Left lung (tissue), 10 donors: Measurements from ENCODE around the gene CMTM2. TPM values are rescaled to one million over a fixed set of nuclear protein-coding genes. Genes with fewer than 3 reads are reported as not detected.
A peak's percentile ranks its signal among the peaks of the same experiment; 100 is the strongest.
"Not testable (repeated sequence)": the region's sequence is repeated elsewhere in the genome, so short reads cannot be mapped to it uniquely, and the experiment has no call there.

Experiments used
- ATAC-seq: fragments of 200-7000 bp; cut with Tn5 transposase; one replicate; pipeline ENCODE4 v1.9.1; 2020; ENCODE audit warnings: moderate library complexity
- DNase-seq, 4 donors: peaks; one replicate each; pipeline ENCODE4 v3.0.0-alpha.2; 2013 to 2020
- H3K27ac ChIP-seq, 2 donors: fragments of 200-600 bp; sonication (generic) in 1 of 2; one replicate each; pipeline versions ENCODE4 v1.5.0 to v1.8.0; 2020 to 2021
- H3K27me3 ChIP-seq, 2 donors: fragments of 200-600 bp; sonication (generic) in 1 of 2; one replicate each; pipeline versions ENCODE4 v1.5.0 to v1.8.0; 2020 to 2021
- H3K36me3 ChIP-seq, 2 donors: fragments of 200-600 bp; sonication (generic) in 1 of 2; one replicate each; pipeline versions ENCODE4 v1.5.0 to v1.8.0; 2020 to 2021
- H3K4me1 ChIP-seq, 2 donors: fragments of 200-600 bp; one replicate each; pipeline ENCODE4 v1.8.0; 2021
- H3K4me3 ChIP-seq, 2 donors: fragments of 200-600 bp; sonication (generic) in 1 of 2; one replicate each; pipeline versions ENCODE4 v1.5.0 to v1.8.0; 2020 to 2021; ENCODE audit warnings: mild to moderate bottlenecking in 1 of 2
- H3K9me3 ChIP-seq, 2 donors: fragments of 200-600 bp; sonication (generic) in 1 of 2; one replicate each; pipeline versions ENCODE4 v1.5.0 to v1.8.0; 2020 to 2021
- intact Hi-C, 2 donors: fragments of 100-400 bp; cut with DNase I; formaldehyde crosslinking; loops; one replicate each; pipeline versions ENCODE4 v1.11.2 to v1.14.2; 2022
- polyA plus RNA-seq, 6 donors: library from polyadenylated mRNA; unstranded; fragments of 120-200 nt; gene quantifications; one replicate each; pipeline ENCODE4 v1.2.1, GENCODE V29; 2013; ENCODE audit not compliant: insufficient read length in 6 of 6
- total RNA-seq, 2 donors: library from RNA; stranded (reverse); fragmentation: NEBNext Ultra II Directional; extraction: Animal tissue kit (Norgen Biotek cat#: 25700); gene quantifications; one replicate each; pipeline ENCODE4 v1.2.1, GENCODE V29; 2021
- TF ChIP-seq, protein P1 (sequence below), 2 donors: fragments of 200-600 bp; sonication (generic) in 1 of 2; IDR thresholded peaks; one replicate each; pipeline versions ENCODE4 v1.5.0 to v1.8.0; 2021; ENCODE audit warnings: antibody characterized with exemption in 2 of 2
- donor health status: DM: no; HTN: yes; CAD: no.
- donor health status: DM: no; HTN: no; CAD: no.

CMTM2 gene
- total and polyA plus RNA-seq, 8 donors: 0.52 to 5.4 (median 0.96) TPM

DNA sequence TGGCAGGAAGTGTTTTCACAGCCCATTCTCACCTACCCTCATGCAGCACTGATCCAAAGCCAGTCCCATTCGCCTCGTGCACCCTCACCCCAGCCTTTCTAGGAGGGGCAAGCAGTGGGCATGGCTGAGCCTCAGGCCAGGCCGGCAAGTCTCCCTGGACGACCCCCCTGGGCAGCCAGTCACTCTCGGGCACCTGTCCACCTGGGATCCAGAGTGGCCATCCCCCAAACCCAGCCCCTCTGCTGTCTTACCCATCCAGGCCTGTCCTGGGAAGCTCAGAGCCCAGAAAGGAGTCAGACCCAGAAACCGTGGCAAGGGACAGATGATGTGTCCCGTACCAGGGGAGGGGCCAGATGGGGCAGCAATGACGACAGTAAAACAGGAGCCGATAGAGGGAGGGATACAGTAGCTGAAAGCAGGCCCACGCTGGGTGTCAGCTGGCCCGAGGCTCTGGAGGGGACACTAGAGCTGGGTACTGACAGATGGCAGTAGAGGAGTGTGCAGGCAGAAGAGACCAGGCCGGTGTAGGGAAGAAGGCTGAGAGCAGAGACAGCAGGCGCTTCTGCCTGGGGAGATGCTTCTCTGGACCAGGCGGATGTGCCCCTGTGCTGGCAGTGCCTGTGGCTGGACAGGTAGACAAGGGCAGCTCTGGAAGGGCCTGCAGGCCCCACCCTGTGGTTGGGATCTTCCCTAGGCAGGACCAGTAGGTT lies 31.0 kb downstream of the CMTM2 start:
- intact Hi-C loops: no loop called here
- Histone ChIP-seq H3K9me3 (no peaks in the 10 kb centered on the region), H3K36me3 (peaks cover 0 to 69% of the 10 kb centered on the region in 2 donors), H3K27ac (no peak overlapping the region), H3K4me3 (no peak overlapping the region), H3K4me1 (peaks cover 9 to 35% of the 10 kb centered on the region in 2 donors), H3K27me3 (peaks cover 0 to 1% of the 10 kb centered on the region in 2 donors)
- TF ChIP-seq, protein P1, sequence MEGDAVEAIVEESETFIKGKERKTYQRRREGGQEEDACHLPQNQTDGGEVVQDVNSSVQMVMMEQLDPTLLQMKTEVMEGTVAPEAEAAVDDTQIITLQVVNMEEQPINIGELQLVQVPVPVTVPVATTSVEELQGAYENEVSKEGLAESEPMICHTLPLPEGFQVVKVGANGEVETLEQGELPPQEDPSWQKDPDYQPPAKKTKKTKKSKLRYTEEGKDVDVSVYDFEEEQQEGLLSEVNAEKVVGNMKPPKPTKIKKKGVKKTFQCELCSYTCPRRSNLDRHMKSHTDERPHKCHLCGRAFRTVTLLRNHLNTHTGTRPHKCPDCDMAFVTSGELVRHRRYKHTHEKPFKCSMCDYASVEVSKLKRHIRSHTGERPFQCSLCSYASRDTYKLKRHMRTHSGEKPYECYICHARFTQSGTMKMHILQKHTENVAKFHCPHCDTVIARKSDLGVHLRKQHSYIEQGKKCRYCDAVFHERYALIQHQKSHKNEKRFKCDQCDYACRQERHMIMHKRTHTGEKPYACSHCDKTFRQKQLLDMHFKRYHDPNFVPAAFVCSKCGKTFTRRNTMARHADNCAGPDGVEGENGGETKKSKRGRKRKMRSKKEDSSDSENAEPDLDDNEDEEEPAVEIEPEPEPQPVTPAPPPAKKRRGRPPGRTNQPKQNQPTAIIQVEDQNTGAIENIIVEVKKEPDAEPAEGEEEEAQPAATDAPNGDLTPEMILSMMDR (IDR thresholded peaks at IDR 0.05): no peak
- ATAC-seq: no peak
- no peak for DNase-seq

DNA sequence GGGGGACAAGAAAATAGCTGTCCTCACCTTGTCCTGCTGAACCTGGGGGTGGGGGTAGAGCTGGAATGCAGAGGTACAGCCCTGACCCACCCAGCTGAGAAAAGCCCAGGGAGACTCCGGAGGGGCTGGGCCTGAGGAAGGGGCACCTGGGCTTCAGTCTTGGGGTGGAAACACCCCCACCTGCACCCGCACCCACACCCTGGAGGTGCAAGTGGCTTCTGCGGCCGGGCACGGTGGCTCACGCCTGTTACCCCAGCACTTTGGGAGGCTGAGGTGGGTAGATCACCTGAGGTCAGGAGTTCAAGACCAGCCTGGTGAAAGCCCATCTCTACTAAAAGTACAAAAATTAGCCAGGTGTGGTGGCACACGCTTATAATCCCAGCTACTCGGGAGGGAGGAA lies 32.6 kb downstream of the CMTM2 start:
- H3K27me3 ChIP-seq, H3K27ac ChIP-seq, DNase-seq, ATAC-seq, H3K9me3 ChIP-seq, intact Hi-C loops, H3K4me3 ChIP-seq: not testable (repeated sequence)
- Histone ChIP-seq H3K4me1 (peaks cover 3 to 21% of the 10 kb centered on the region in 2 donors), H3K36me3 (peaks cover 0 to 72% of the 10 kb centered on the region in 2 donors)

DNA sequence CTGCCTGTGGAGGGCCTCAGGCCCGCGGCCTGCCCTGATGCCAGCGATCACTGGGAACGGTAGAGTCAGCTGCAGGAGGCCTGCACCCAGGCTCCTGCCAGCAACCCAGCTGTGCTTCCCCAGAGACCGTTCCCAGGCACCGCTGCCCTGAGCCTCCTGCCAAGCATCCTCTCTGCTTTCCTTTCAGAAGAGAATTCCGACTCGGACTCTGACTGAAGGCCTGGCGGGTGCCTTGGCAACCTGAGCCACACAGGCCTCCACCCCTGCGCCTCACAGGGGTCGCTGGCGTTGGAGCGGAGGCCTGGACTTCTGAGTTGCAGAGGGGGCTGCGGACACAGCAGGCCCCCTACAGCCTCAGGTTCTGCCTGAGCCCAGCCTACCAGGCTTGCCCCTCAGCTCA lies 33.2 kb downstream of the CMTM2 start:
- H3K9me3 ChIP-seq: no peaks in the 10 kb centered on the region
- intact Hi-C loops: no loop called here
- peak in 1 of 4 donors; percentile 73 for DNase-seq

DNA sequence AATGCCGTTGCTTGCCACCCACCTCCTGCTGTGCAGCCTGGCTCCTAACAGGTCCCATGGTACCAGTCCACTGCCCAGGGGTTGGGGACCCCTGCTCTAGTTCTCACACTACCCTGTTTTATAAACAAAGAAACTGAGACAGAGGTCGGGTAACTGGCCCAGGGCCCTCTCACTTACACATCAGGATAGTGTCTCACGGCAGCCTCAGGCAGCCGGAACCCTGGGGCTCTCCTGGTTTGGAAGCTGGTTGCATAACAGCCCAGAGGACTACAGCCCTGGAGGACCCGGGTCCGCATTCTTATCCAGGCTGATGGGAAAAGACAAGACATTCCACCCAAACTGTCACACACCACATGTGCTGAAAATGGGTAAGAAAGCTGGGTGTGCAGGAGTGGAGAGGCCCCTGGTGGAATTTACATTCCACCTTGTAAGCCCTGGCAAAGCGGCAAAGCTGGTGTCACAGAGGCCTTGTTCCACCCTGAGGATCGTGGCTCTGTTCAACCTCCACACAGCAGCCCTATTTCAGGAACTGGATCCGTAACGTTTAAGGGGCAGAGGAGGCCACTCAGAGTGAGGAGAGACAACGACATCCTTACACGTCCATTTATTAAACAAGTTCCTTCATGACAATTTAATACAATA lies 35.0 kb downstream of the CMTM2 start:
- TF ChIP-seq, protein P1 (IDR thresholded peaks at IDR 0.05): no peak
- DNase-seq: no peak
- H3K27ac ChIP-seq: no peak overlapping the region
- H3K9me3 ChIP-seq: no peaks in the 10 kb centered on the region
- intact Hi-C loops: no loop called here
- H3K36me3 ChIP-seq: peaks cover 0 to 63% of the 10 kb centered on the region in 2 donors
- H3K4me1 ChIP-seq: peaks cover 5% of the 10 kb centered on the region in 2 donors
- H3K4me3 ChIP-seq: no peak overlapping the region
- H3K27me3 ChIP-seq: no peaks in the 10 kb centered on the region
- no peak for ATAC-seq

More for the DNA sequence above, 33.2 kb downstream of the CMTM2 start:
- ATAC-seq: no peak
- Histone ChIP-seq H3K36me3 (peaks cover 0 to 72% of the 10 kb centered on the region in 2 donors), H3K27me3 (no peaks in the 10 kb centered on the region), H3K27ac (no peak overlapping the region), H3K4me3 (no peak overlapping the region), H3K4me1 (peaks cover 3 to 17% of the 10 kb centered on the region in 2 donors)
- TF ChIP-seq, protein P1 (IDR thresholded peaks at IDR 0.05): no peak

DNA sequence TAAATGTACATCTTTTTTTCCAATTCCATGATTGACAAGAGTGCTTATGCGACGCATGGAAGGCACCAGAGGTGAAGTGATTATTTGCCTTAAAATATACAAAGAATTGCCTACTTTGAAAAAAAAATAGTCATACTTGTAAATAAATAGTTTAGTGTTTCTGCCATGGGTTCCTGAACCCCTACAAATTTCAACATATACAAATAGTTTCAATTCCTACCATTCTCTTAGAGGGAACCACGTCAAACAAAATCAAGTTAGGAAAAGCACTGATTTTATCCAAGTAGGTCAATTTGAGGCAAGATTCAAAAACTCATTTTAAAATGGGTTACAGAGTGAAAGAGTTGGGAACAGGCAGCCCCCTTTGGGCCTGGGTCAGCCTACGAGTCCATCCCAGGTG lies 36.9 kb downstream of the CMTM2 start:
- TF ChIP-seq, protein P1 (IDR thresholded peaks at IDR 0.05): no peak
- Histone ChIP-seq H3K9me3 (no peaks in the 10 kb centered on the region), H3K4me1 (peaks cover 5 to 9% of the 10 kb centered on the region in 2 donors), H3K4me3 (no peak overlapping the region), H3K36me3 (peaks cover 0 to 49% of the 10 kb centered on the region in 2 donors), H3K27ac (no peak overlapping the region), H3K27me3 (no peaks in the 10 kb centered on the region)
- intact Hi-C loops: no loop called here
- no peak for DNase-seq
- no peak for ATAC-seq
